ENCODE data around the gene CMTM8.

- TF ChIP-seq CBX5 (IDR thresholded peaks at IDR 0.05; ENCODE audit: low read depth, low read length) (no peak), EP300 (IDR thresholded peaks at IDR 0.05; ENCODE audit: borderline replicate concordance in 1 of 2, low read depth in 2 of 2, low read length in 2 of 2) (no peak), POLR2A (IDR thresholded peaks at IDR 0.05; ENCODE audit: control extremely low read depth in 1 of 2, low read depth in 2 of 2, low read length in 2 of 2) (no peak), CTCF (IDR thresholded peaks at IDR 0.05; ENCODE audit: control extremely low read depth in 1 of 3, insufficient read depth in 1 of 3, low read depth in 1 of 3, low read length in 3 of 3) (no peak), POU5F1 (IDR thresholded peaks at IDR 0.05; ENCODE audit: low read depth, low read length) (no peak)
These were observed 44.2 kb downstream of the CMTM8 start for GRCh38 chr3:32282578-32283154.
